Fibroblast of upper back skin (primary cell): ENCODE results near the gene BIRC2.
A peak's percentile ranks its signal among the peaks of the same experiment; 100 is the strongest.

ENCODE experiments used
- DNase-seq: peaks from one replicate; pipeline ENCODE4 v3.0.0-alpha.2; 2013

Gene BIRC2

DNA sequence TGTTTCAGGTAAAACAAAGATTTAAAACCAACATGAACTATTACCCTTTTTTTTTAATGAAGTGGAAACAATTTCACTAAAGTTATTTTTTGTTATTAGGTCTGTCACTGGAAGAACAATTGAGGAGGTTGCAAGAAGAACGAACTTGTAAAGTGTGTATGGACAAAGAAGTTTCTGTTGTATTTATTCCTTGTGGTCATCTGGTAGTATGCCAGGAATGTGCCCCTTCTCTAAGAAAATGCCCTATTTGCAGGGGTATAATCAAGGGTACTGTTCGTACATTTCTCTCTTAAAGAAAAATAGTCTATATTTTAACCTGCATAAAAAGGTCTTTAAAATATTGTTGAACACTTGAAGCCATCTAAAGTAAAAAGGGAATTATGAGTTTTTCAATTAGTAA, 30.9 kb downstream of the BIRC2 start:
- no peak for DNase-seq

DNA sequence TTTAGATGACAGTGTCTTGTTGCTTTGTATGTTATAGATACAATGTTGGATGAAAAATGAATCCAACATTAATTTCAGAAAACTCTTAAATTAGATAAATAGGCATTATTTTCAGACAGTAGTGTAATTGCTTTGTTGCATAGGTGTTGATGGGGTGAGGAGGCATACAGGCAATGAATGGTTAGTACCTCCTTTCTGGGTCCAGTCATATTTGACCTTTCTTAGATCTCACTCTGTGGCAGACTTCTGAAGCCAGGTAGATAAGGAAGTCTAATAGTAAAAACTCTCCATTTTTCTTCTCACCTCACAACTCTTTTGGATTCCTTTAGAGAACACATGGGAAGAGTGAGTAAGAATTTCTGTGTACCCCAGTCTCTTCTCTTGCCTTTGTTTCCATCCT, 31.8 kb downstream of the BIRC2 start:
- no peak for DNase-seq

DNA sequence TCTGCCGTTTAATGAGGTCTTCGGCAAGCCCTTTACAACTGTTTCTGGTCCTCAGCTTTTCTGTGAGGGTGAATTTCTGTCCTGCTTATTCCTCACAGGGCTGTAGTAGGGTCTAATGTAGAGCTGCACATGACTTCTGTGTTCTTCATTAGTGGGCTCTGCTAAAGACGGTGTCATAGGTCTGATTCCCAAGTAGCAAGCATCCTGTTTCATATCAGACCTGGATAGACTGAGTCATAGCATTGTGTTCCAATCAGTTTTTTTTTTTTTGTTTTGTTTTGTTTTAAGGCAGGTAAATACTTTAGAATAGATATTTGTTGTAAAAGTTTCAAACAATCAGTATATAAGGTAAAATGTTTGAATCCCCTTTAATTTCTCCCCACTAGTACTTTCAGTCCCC, 35.4 kb downstream of the BIRC2 start:
- DNase-seq: no peak

DNA sequence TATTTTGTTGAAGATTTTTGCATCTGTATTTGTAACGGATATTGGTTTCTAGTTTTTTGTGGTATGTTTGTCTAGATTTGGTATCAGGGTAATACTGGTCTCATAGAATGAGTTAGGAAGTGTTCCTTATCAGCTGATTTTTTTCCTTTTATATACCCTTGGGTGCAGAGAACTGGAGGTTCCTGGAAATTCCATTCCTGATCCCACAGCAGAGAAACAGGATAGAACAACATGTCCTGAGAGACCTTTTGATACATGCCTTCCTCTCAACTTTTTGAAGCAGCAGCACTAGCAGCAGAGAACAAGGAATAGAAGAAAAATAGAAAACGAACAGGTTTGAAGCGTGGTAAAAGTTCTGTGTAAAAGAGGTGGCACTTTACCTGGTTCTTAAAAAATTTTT, 36.8 kb downstream of the BIRC2 start:
- DNase-seq: no peak

GRCh38 chr11:102384419-102385079, 37.5 kb downstream of the BIRC2 start:
- no peak for DNase-seq

DNA sequence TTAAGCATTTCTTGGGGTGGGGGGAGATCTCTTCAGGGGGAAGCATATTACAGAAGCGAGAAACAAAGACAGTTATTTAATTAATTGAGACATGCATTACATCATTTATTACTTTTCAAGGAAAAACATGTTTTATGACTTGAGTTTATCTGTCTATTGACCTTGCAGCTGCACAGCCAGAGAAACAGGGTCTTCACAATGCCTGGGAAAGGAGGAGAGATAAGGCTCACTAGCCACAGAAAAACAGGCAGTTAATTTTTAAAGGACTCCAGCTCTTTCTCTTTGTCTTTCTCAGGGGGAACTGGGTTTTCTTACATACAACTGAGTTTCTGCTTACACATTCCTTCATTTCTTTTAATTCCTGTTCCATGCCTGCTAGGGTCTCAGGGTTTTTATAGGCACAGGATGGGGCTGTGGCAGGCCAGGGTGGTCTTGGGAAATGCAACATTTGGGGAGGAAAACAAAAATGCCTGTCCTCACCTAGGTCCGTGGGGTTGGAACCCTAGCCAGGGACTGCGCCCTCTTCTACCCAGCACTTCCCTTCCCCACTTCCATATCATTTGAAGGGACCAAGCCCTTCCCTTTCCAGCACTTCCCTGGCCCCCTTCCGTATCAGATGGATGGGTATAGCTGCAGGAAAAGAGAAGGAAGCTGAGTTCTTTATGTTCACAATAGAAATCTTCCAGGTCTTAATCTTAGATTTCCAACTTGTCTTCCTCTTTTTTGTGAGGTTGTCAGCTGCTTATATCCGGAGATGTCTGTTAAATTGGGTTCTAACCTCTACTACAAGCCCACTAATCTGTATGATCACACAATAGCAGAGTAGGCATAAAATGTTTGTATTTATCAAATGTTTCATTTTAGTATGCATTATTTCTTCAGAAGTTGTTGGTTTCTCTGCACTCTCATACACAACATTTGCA, 38.3 kb downstream of the BIRC2 start:
- no peak for DNase-seq

DNA sequence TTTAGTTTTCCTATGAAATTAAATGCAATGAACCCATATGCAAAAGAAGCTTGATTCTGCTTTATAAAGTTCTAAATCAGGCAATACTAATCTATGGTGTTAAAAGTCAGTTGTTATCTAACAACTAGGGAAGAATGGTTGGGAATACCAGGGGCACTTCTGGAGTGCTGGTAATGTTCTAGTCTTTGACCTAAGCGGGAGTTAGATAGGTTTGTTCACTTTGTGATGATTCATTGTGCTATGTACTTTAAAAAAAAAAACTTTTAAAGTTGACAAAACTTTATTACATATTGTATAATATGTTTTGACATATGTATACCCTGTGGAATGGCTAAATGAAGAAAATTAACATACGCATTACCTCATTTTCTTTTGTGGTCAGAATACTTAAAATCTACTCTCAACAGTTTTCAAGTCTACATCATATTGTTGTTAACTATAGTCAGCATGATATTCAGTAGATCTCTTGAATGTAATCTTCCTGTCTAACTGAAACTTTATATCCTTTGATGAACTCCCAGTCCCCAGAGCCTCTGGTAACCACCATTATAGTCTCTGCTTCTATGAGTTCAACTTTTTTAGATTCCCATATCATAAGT, 39.2 kb downstream of the BIRC2 start:
- no peak for DNase-seq

GRCh38 chr11:102387043-102387781, 40.2 kb downstream of the BIRC2 start:
- no peak for DNase-seq

DNA sequence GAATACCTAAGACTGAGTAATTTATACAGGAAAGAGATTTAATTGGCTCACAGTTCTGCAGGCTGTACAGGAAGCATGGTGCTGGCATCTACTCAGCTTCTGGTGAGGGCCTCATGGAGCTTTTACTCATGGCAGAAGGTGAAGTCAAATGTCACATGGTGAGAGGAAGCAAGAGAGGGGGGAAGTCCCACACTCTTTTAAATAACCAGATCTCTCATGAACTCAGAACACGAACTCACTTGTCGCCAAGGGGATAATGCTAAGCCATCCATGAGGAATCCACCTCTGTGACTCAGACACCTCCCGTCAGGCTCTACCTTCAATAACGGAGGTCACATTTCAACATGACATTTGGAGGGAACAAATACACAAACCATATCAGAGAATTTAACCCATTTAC, 42.2 kb downstream of the BIRC2 start:
- no peak for DNase-seq

DNA sequence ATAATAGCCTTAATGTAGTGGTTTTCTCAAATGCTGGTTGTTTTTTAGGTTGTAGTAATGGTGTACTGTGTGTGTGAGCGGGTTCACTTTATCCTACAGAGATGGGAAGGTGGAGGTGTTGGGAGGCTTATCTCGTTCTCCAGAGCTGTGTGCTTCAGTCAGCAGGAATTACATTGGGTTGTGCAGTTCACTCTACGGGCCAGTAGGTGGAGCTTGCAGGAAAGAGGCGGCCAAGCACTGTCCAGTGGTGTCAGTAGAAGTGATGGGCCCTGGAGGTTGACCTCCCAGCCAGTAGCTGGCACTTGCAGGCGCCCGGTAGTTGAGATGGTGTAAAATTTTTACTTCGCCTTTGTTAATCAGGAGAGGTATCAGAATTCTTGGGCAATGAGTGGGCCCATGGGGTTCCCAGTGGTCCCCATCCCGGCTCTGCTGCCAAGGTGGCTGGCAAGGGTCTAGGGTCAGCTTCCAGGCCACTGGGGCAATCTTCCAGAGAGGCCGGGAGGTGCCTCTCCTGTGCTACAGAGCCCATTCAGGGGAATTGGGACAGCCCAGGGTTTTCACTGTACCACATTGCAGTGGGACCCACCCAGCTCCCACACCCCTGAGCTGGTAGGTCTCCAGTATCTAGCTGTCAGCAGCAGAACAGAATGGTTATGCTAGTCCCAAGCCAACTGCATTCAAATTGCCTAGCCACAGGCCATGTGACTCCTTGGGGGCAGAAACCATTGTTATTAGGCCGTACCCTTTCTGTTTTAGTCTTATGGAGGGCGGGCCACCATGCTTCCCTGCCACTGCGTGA, 43.9 kb downstream of the BIRC2 start:
- peak; percentile 57 for DNase-seq

DNA sequence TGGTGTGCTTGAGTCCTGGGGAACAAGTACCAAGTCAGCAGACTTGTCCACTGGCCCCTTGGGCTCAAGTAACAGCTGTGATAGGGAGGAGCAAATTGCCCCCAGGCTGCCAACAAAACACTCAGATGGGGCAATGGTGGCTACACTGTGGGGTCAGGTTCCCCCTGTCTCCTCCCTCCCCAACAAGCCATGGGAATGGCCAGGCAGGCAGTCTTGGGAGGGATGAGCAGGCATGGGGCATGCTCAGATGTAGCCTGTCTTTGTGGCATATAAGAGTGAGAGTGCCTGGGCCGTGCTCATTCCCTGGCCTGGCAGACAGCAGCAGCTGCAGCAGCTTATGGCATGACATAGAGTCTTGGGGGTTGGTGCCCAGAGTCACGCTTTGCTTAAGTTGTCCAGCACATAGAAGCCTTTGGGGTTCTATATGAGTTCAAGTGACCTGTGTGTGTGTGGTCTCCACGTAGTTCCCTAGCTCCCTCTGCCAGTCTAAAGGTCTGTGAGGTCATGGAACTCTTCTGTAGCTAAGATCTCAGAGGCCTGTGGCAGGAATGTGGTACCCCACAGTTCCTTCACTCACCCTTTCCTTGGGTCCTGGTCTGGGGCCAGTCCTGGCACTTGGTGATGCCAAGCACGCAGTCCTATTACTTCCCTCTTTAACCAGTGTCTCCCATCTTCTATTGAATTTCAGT, 44.7 kb downstream of the BIRC2 start:
- no peak for DNase-seq

- DNase-seq: no peak
These were observed 46.3 kb downstream of the BIRC2 start for GRCh38 chr11:102393272-102393730.

DNA sequence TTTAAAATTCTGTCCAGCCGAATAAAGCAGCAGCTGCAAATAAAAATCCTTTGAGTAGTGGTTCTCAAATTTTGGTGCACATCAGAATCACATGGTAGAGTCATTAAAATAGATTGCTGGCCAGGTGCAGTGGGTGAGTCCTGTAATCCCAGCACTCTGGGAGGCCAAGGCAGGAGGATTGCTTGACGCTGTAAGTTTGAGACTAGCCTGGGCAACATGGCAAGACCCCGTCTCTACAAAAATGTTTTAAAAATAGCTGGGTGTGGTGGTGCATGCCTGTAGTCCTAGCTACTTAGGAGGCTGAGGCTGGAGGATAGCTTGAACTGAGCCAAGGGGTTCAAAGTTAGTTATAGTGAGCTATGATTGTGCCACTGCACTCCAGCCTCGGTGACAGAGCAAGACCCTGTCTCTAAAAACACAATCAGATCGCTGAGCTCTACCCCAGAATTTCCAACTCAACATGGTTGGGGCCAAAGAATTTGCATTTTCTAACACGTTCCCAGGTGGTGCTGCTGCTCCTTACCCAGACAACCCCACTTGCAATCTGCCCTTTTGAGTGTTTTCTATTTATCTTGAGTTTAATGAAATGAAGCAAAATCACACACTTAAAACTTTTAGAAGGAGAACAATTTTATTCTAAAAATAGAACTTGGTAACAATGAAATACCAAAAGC, 48.8 kb downstream of the BIRC2 start:
- DNase-seq: no peak

- DNase-seq: no peak
These were observed 49.9 kb downstream of the BIRC2 start for GRCh38 chr11:102396708-102397563.

DNA sequence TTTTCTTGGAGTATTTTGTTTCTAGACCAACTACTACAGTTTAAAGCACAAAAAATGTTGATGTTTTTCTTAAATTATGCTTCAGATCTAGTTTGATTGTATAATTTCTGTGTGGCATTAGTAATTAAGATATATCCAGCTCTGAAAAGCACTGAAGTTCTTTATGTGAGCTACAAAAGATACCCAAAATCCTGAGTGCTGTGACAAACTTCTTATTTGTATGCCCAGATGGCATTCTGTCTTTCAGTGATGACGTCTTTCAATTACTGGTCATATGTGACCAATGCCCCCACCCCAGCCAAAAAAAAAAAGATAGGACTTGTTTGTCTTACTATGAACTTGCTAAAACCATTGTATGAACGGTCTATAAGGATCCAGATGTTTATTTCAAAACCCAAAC, 51.3 kb downstream of the BIRC2 start:
- DNase-seq: no peak

- DNase-seq: no peak
These were observed 52.2 kb downstream of the BIRC2 start for GRCh38 chr11:102399189-102399588.

DNA sequence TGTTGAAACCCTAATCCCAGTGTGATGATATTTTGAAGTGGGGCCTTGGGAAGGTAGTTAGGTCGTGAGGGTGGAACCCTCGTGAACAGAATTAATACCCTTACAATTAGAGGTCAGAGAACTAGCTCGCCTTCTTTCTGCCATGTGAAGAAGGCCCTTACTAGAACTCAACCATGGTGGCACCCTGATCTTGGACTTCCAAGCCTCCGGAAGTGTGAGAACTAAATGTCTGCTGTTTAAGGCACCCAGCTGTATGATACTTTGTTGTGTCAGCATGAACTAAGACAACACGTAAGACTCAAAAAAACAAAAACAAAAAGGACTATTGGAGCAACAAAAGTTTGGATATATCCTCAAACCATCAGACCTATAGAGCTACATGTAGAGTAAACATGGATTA, 53.6 kb downstream of the BIRC2 start:
- no peak for DNase-seq

DNA sequence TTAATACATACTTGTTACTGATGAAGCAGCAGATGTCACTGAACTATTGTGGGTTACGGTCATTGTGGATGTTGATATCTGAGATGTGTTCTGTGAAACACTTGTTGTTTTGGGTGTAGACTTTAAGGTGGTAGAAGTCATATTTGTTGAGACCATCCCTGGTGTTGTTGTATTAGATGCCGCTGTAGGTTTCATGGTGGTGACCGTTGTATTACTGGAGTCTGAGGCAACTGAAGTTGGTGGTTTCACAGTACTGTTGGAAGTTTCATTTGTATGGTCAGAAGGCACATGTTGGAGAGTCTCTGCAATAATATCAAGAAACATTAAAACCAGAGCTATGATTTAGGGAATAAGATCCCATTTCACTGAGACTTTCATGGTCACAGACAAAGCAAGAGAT, 54.9 kb downstream of the BIRC2 start:
- DNase-seq: no peak

DNA sequence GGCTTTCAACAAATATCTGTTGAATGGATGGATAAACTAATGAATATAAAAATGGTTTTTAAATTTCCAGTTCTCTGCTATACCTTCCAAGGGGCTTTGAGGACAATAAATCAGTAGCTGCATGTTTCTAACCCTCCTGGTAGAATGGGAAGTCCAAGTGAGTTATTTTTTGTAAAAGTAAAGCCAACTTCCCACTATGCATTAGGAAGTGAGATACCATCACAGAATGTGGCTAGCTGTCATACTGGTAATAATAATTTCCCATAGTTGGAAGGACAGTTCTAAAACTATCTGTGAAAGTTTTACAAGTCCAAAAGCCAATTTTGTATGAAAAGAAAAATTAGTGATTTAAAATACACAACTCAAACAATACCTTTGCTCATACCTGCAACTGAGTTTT, 55.5 kb downstream of the BIRC2 start:
- DNase-seq: no peak

- no peak for DNase-seq
These were observed 58.5 kb downstream of the BIRC2 start for GRCh38 chr11:102405501-102405900.
